ENCODE measurements around the gene KIF20A. TPM values are rescaled to one million over a fixed set of nuclear protein-coding genes. Genes with fewer than 3 reads are reported as not detected.
A peak's percentile ranks its signal among the peaks of the same experiment; 100 is the strongest.
"Not testable (repeated sequence)": the region's sequence is repeated elsewhere in the genome, so short reads cannot be mapped to it uniquely, and the experiment has no call there.

KIF20A gene
- total RNA-seq, 4 donors from 2014 or later: 2.3 to 9.1 (median 5.6) TPM

DNA sequence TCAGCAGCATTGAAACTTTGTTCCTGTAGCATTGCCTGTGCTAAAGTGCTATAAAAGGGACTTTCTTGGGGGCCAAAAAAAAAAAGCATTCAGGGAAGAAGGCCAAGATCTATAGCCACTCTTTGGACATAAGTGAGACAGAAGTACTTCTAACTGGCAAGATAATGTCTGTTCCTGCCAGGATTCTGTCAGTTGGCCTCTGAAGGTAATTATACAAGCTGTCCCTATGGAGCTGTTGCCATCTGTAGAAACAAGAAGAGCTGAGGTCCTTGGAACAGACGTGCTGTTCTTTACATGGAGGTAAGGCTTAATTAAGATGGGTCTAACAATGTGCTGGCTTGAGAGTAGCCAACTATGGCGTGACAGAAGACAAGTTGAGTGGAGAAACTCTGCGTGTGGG lies 9.7 kb downstream of the KIF20A start:
- Histone ChIP-seq H3K9me3 (no peaks in the 10 kb centered on the region), H3K4me3 (no peak overlapping the region), H3K4me1 (no peaks in the 10 kb centered on the region), H3K27ac (no peak overlapping the region), H3K27me3 (no peaks in the 10 kb centered on the region), H3K36me3 (peaks cover 0 to 88% (median 0%) of the 10 kb centered on the region in 3 donors)
- no peak for TF ChIP-seq POLR2A (IDR thresholded peaks at IDR 0.05)
- no peak for TF ChIP-seq CTCF (IDR thresholded peaks at IDR 0.05)
- DNase-seq: no peak

DNA sequence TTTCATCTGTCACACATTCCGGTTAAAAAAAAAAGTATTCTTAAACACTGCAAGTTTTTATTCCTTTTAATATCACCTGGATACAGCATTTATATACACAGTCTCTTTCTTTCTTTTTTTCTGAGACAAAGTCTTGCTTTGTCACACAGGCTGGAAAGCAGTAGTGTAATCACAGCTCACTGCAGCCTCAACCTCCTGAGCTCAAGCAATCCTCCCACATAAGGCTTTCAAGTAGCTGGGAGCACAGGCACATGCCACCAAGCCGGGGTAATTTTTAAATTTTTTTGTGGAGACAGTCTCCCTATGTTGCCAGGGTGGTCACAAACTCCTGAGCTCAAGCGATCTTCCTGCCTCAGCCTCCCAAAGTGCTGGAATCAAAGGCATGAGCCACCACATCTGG lies 13.9 kb downstream of the KIF20A start:
- H3K4me1 ChIP-seq: no peaks in the 10 kb centered on the region
- H3K27me3 ChIP-seq: no peaks in the 10 kb centered on the region
- peaks cover 0 to 84% (median 0%) of the 10 kb centered on the region in 3 donors for H3K36me3 ChIP-seq
- no peak overlapping the region for H3K4me3 ChIP-seq
- no peak for DNase-seq
- no peaks in the 10 kb centered on the region for H3K9me3 ChIP-seq
- no peak for TF ChIP-seq CTCF (IDR thresholded peaks at IDR 0.05)
- no peak for TF ChIP-seq POLR2A (IDR thresholded peaks at IDR 0.05)
- H3K27ac ChIP-seq: no peak overlapping the region

DNA sequence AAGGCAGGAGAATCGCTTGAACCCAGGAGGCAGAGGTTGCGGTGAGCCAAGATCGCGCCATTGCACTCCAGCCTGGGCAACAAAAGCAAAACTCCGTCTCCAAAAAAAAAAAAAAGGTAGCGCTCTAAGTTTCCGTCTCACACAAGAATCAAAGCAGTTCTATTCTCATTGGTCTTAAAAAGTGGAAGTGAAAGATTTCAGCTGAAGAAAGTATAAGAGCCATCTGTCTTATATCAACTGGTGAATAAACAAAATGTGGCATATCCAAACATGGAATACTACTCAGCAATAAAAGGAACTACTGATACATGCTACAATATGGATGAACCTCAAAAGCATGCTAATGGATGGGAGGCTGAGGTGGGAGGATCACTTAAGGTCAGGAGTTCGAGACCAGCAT lies 14.9 kb downstream of the KIF20A start:
- H3K36me3 ChIP-seq: peaks cover 0 to 82% (median 0%) of the 10 kb centered on the region in 3 donors

DNA sequence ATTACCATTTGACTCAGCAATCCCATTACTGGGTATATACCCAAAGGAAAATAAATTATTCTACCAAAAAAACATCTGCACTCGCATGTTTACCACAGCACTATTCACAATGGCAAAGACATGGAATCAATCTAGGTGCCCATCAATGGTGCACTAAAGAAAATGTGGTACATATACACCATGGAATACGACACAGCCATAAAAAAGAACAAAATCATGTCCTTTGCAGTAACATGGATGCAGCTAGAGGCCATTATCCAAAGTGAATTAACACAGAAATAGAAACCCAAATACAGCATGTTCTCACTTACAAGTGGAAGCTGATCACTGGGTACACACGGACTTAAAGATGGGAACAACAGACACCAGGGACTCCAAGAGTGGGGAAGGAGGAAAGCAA lies 32.1 kb downstream of the KIF20A start:
- no peak overlapping the region for H3K27ac ChIP-seq
- H3K4me1 ChIP-seq: peaks cover 0 to 17% (median 4%) of the 10 kb centered on the region in 4 donors
- TF ChIP-seq POLR2A (IDR thresholded peaks at IDR 0.05) (no peak), CTCF (IDR thresholded peaks at IDR 0.05) (no peak)
- H3K4me3 ChIP-seq: no peak overlapping the region
- no peaks in the 10 kb centered on the region for H3K9me3 ChIP-seq
- H3K36me3 ChIP-seq: peaks cover 0 to 8% (median 0%) of the 10 kb centered on the region in 3 donors
- DNase-seq: no peak
- H3K27me3 ChIP-seq: no peaks in the 10 kb centered on the region

More for the DNA sequence above, 14.9 kb downstream of the KIF20A start:
- not testable (repeated sequence) for H3K27ac ChIP-seq, H3K4me3 ChIP-seq, H3K9me3 ChIP-seq, H3K4me1 ChIP-seq, H3K27me3 ChIP-seq, DNase-seq

DNA sequence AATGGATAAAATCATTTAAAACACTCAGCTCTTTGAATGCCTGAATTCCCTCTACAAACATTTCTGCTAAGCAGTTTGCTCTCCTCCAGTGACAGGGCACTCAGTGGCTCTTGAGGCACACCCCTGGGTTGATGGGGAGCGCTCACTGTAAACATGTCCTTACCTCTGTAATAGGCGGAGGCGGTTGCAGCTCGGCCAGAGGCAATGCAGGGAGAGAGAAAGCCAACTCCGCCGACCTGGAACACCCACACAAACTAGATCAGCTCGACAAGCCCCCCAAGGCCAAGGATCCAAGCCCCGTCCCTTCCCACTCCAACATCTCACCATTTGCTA lies 33.9 kb downstream of the KIF20A start:
- no peaks in the 10 kb centered on the region for H3K27me3 ChIP-seq
- DNase-seq: peak in 1 of 3 donors; percentile 49
- peak overlapping the region; percentile 84 to 99 (median 94) for H3K4me3 ChIP-seq
- H3K9me3 ChIP-seq: no peaks in the 10 kb centered on the region
- no peaks in the 10 kb centered on the region for H3K36me3 ChIP-seq
- peak overlapping the region; percentile 74 to 82 (median 78) for H3K27ac ChIP-seq
- TF ChIP-seq POLR2A (IDR thresholded peaks at IDR 0.05) (no peak), CTCF (IDR thresholded peaks at IDR 0.05) (no peak)
- peaks cover 0 to 17% (median 4%) of the 10 kb centered on the region in 4 donors for H3K4me1 ChIP-seq

GRCh38 chr5:138213161-138214029 lies 34.5 kb downstream of the KIF20A start, which contains the start of gene CDC23:
Gene CDC23, minus strand, starts transcription at chr5:138213323. Its CDS starts 11 bp downstream, at chr5:138213312.
- Histone ChIP-seq H3K4me3 (peak within 1 kb of the TSS; percentile 84 to 99 (median 94)), H3K27me3 (no peaks in the 10 kb centered on the region), H3K9me3 (no peaks in the 10 kb centered on the region), H3K36me3 (no peaks in the 10 kb centered on the region), H3K27ac (peak within 1 kb of the TSS; percentile 74 to 82 (median 78)), H3K4me1 (peaks cover 0 to 17% (median 4%) of the 10 kb centered on the region in 4 donors)
- TF ChIP-seq CTCF (IDR thresholded peaks at IDR 0.05): no peak
- peak in 1 of 2 donors; percentile 26 for TF ChIP-seq POLR2A (IDR thresholded peaks at IDR 0.05)
- DNase-seq: peak; percentile 89 to 97 (median 90)
